ENCODE results near the gene WSB2. TPM values are rescaled to one million over a fixed set of nuclear protein-coding genes. Genes with fewer than 3 reads are reported as not detected.

Gene WSB2
- total and polyA plus RNA-seq, 11 donors, result 51.8 to 162 (median 105) TPM

GRCh38 chr12:117985182-117985581 is 75.8 kb downstream of the WSB2 start:
- Histone ChIP-seq H3K36me3 (no peaks in the 10 kb centered on the region), H3K27me3 (peaks cover 0 to 26% (median 3%) of the 10 kb centered on the region in 9 donors), H3K27ac (no peak overlapping the region), H3K4me1 (no peaks in the 10 kb centered on the region), H3K4me3 (no peak overlapping the region), H3K9me3 (no peaks in the 10 kb centered on the region)
- DNase-seq (no peak), ATAC-seq (no peak)
- WGBS, 4 donors, result 75 to 90% (median 82%) methylated on average over 2 of the region's 2 CpGs
- TF ChIP-seq CTCF (IDR thresholded peaks at IDR 0.05), result no peak
- no peak for TF ChIP-seq POLR2A (IDR thresholded peaks at IDR 0.05)
- intact Hi-C loops (cut with DNase I), result no loop called here

Other genes with a start within 250 kb of the WSB2 start
- under 1 TPM in 2 of 9 donors, not detected in 7; 0.02 TPM for gene KSR2, start 92.2 kb downstream of the WSB2 start, total RNA-seq
- gene KSR2, start 92.2 kb downstream of the WSB2 start, polyA plus RNA-seq, result under 1 TPM in 1 of 2 donors, not detected in 1; under 0.01 TPM
- gene RFC5, start 44.5 kb downstream of the WSB2 start, total RNA-seq, result 1 to 10 TPM; 3.5 to 6.9 (median 4.7) TPM
- 1 to 10 TPM; 2.3 to 8.2 TPM for gene RFC5, start 44.5 kb downstream of the WSB2 start, polyA plus RNA-seq
- gene VSIG10, start 42.8 kb upstream of the WSB2 start, total RNA-seq, result 10 to 100 TPM in 6 of 9 donors, 1 to 10 TPM in 3; 6.9 to 17.7 (median 10.7) TPM
- 10 to 100 TPM in 1 of 2 donors, 1 to 10 TPM in 1; 6.3 to 11.3 TPM for gene VSIG10, start 42.8 kb upstream of the WSB2 start, polyA plus RNA-seq
- gene PEBP1, start 74.9 kb upstream of the WSB2 start, total RNA-seq, result 100 to 1,000 TPM; 301 to 751 (median 420) TPM
- gene PEBP1, start 74.9 kb upstream of the WSB2 start, polyA plus RNA-seq, result 100 to 1,000 TPM; 295 to 554 TPM